ENCODE results near the gene MCM6. TPM values are rescaled to one million over a fixed set of nuclear protein-coding genes. Genes with fewer than 3 reads are reported as not detected.

The MCM6 gene
- total RNA-seq, 4 donors from 2014 or later: 0.37 to 7.9 (median 3.7) TPM

GRCh38 chr2:135875491-135876065 is 665 bp downstream of the MCM6 start:
- intact Hi-C loops (cut with DNase I; ENCODE audit: low total_unique reads): no loop called here
- Histone ChIP-seq H3K4me3 (peak overlapping the region; percentile 76 to 97 (median 92)), H3K9me3 (no peaks in the 10 kb centered on the region), H3K27me3 (no peaks in the 10 kb centered on the region), H3K36me3 (no peaks in the 10 kb centered on the region), H3K4me1 (peaks cover 0 to 22% (median 9%) of the 10 kb centered on the region in 4 donors), H3K27ac (peak overlapping the region; percentile 87 to 90 (median 88))
- in situ Hi-C loops (cut with MboI; ENCODE audit: low pct_ligation_motif_present in 1 of 4, low pct_unique_long_range_greater_than_20kb in 1 of 4, low sequenced_read_pairs in 3 of 4): no loop called here
- peak; percentile 68 for DNase-seq
- 0% methylated on average over 26 of the region's 26 CpGs; no CpG with 5 or more reads in 1 of the 2 donors for WGBS, 2 donors (ENCODE audit: low coverage in 1 of 2)
- no peak for TF ChIP-seq POLR2A (IDR thresholded peaks at IDR 0.05)
- TF ChIP-seq CTCF (IDR thresholded peaks at IDR 0.05): no peak
- peak in 2 of 3 donors; percentile 39 to 44 for TF ChIP-seq POLR2AphosphoS5 (IDR thresholded peaks at IDR 0.05)
- TF ChIP-seq EP300 (IDR thresholded peaks at IDR 0.05; ENCODE audit: low read depth): no peak

- in situ Hi-C loops (cut with MboI; ENCODE audit: low pct_ligation_motif_present in 1 of 4, low pct_unique_long_range_greater_than_20kb in 1 of 4, low sequenced_read_pairs in 3 of 4): no loop called here
- intact Hi-C loops (cut with DNase I; ENCODE audit: low total_unique reads): no loop called here
- no peaks in the 10 kb centered on the region for H3K9me3 ChIP-seq
- no peak overlapping the region for H3K27ac ChIP-seq
- 60 to 70% methylated on average over 9 to 19 of the region's 19 CpGs for WGBS, 2 donors (ENCODE audit: low coverage in 1 of 2)
- H3K36me3 ChIP-seq: no peaks in the 10 kb centered on the region
- H3K27me3 ChIP-seq: no peaks in the 10 kb centered on the region
- TF ChIP-seq POLR2AphosphoS5 (IDR thresholded peaks at IDR 0.05): no peak
- no peak for TF ChIP-seq POLR2A (IDR thresholded peaks at IDR 0.05)
- no peak for TF ChIP-seq CTCF (IDR thresholded peaks at IDR 0.05)
- DNase-seq: no peak
- H3K4me3 ChIP-seq: peak overlapping the region in 2 of 4 donors; percentile 91 to 97
- H3K4me1 ChIP-seq: peaks cover 0 to 22% (median 9%) of the 10 kb centered on the region in 4 donors
Measured at GRCh38 chr2:135874777-135875365, 1.4 kb downstream of the MCM6 start.

GRCh38 chr2:135870571-135870970 is 5.7 kb downstream of the MCM6 start:
- peaks cover 0 to 16% (median 7%) of the 10 kb centered on the region in 4 donors for H3K4me1 ChIP-seq
- intact Hi-C loops (cut with DNase I; ENCODE audit: low total_unique reads) (no loop called here), in situ Hi-C loops (cut with MboI; ENCODE audit: low pct_ligation_motif_present in 1 of 4, low pct_unique_long_range_greater_than_20kb in 1 of 4, low sequenced_read_pairs in 3 of 4) (no loop called here)
- no peaks in the 10 kb centered on the region for H3K9me3 ChIP-seq
- TF ChIP-seq EP300 (IDR thresholded peaks at IDR 0.05; ENCODE audit: low read depth): no peak
- TF ChIP-seq POLR2A (IDR thresholded peaks at IDR 0.05): no peak
- TF ChIP-seq CTCF (IDR thresholded peaks at IDR 0.05): no peak
- TF ChIP-seq POLR2AphosphoS5 (IDR thresholded peaks at IDR 0.05): no peak
- H3K27me3 ChIP-seq: no peaks in the 10 kb centered on the region
- no peak overlapping the region for H3K4me3 ChIP-seq
- no peak for DNase-seq
- peaks cover 0 to 19% (median 0%) of the 10 kb centered on the region in 4 donors for H3K36me3 ChIP-seq
- 17 to 75% methylated on average over 1 of the region's 1 CpG for WGBS, 2 donors (ENCODE audit: low coverage in 1 of 2)
- H3K27ac ChIP-seq: no peak overlapping the region

- TF ChIP-seq EP300 (IDR thresholded peaks at IDR 0.05; ENCODE audit: low read depth) (no peak), CTCF (IDR thresholded peaks at IDR 0.05) (no peak)
- no peaks in the 10 kb centered on the region for H3K4me1 ChIP-seq
- no peak overlapping the region for H3K27ac ChIP-seq
- intact Hi-C loops (cut with DNase I; ENCODE audit: low total_unique reads): no loop called here
- no peaks in the 10 kb centered on the region for H3K9me3 ChIP-seq
- 78 to 87% methylated on average over 6 of the region's 6 CpGs for WGBS, 2 donors (ENCODE audit: low coverage in 1 of 2)
- H3K4me3 ChIP-seq: no peak overlapping the region
- no peak for DNase-seq
- H3K27me3 ChIP-seq: no peaks in the 10 kb centered on the region
- in situ Hi-C loops (cut with MboI; ENCODE audit: low pct_ligation_motif_present in 1 of 4, low pct_unique_long_range_greater_than_20kb in 1 of 4, low sequenced_read_pairs in 3 of 4): no loop called here
- peaks cover 0 to 43% (median 5%) of the 10 kb centered on the region in 4 donors for H3K36me3 ChIP-seq
Measured at GRCh38 chr2:135863233-135863632, 13.0 kb downstream of the MCM6 start.
